Testis (tissue), 3 donors: Measurements from ENCODE around the gene GRAP. TPM values are rescaled to one million over a fixed set of nuclear protein-coding genes. Genes with fewer than 3 reads are reported as not detected.
A peak's percentile ranks its signal among the peaks of the same experiment; 100 is the strongest.
"Not testable (repeated sequence)": the region's sequence is repeated elsewhere in the genome, so short reads cannot be mapped to it uniquely, and the experiment has no call there.

ENCODE experiments used
- DNase-seq: peaks from one replicate; pipeline ENCODE4 v3.0.0-alpha.2; 2019
- H3K27ac ChIP-seq, 2 donors: fragments of 200-600 bp; sonication (generic); one replicate each; pipeline ENCODE4 v1.5.1; 2019
- H3K27me3 ChIP-seq: fragments of 200-600 bp; sonication (generic); one replicate; pipeline ENCODE4 v1.5.1; 2019
- H3K36me3 ChIP-seq: fragments of 200-600 bp; sonication (generic); one replicate; pipeline ENCODE4 v1.5.1; 2017; ENCODE audit warnings: low read depth; ENCODE audit errors: missing control alignments
- H3K4me1 ChIP-seq: fragments of 200-600 bp; sonication (generic); one replicate; pipeline ENCODE4 v1.5.1; 2019
- H3K4me3 ChIP-seq, 2 donors: fragments of 200-600 bp; sonication (generic); one replicate each; pipeline ENCODE4 v1.5.1; 2017 to 2019
- H3K9me3 ChIP-seq: fragments of 200-600 bp; sonication (generic); one replicate; pipeline ENCODE4 v1.5.1; 2017
- CTCF ChIP-seq, 3 experiments: fragments of 450-650 bp in 2 of 3; fragments of 200-600 bp in 1 of 3; sonication (generic) in 1 of 3; IDR thresholded peaks; one replicate each; pipeline ENCODE4 v1.5.1; 2016 to 2019; ENCODE audit warnings: antibody characterized with exemption in 3 of 3, mild to moderate bottlenecking in 2 of 3, moderate library complexity in 1 of 3
- POLR2A ChIP-seq: fragments of 450-650 bp; IDR thresholded peaks from one replicate; pipeline ENCODE4 v1.6.1; 2017; ENCODE audit warnings: antibody characterized with exemption, mild to moderate bottlenecking, moderate library complexity
- WGBS, 2 donors: methylation state at CpG; one replicate each; pipeline ENCODE4 v1.1.5; 2018; 5-methylcytosine and 5-hydroxymethylcytosine counted together
- intact Hi-C: fragments of 100-400 bp; cut with DNase I; formaldehyde crosslinking; loops from one replicate; pipeline ENCODE4 v1.15.1; 2023; ENCODE audit warnings: low total_unique reads
- polyA plus RNA-seq: library from polyadenylated mRNA; stranded (reverse); fragments of 350-450 nt; fragmentation: Illumina TruSeq; extraction: RNeasy Lipid Tissue Mini Kit (QIAGEN cat#74804); gene quantifications from one replicate; pipeline ENCODE4 v1.2.3, GENCODE V29; 2014; ENCODE audit warnings: low read depth, low replicate concordance; ENCODE audit not compliant: insufficient read depth
- total RNA-seq, 2 donors: library from RNA; depleted of rRNA; stranded (reverse); fragments of >200 nt; gene quantifications; one replicate each; pipeline ENCODE4 v1.2.3, GENCODE V29; 2016

Gene GRAP
- total and polyA plus RNA-seq, 3 donors from 2014 or later: 5.3 to 13.2 (median 7.2) TPM

- Histone ChIP-seq H3K27me3 (no peaks in the 10 kb centered on the region), H3K9me3 (no peaks in the 10 kb centered on the region), H3K36me3 (no peaks in the 10 kb centered on the region), H3K4me1 (no peaks in the 10 kb centered on the region), H3K4me3 (no peak overlapping the region), H3K27ac (no peak overlapping the region)
- WGBS, 2 donors: 73 to 82% methylated on average over 2 to 24 of the region's 24 CpGs
- DNase-seq: peak; percentile 69
- TF ChIP-seq CTCF (IDR thresholded peaks at IDR 0.05) (no peak), POLR2A (no peak)
- intact Hi-C loops: no loop called here
Measured at GRCh38 chr17:19021622-19022083, 25.1 kb downstream of the GRAP start.

GRCh38 chr17:19021011-19021621 is 25.6 kb downstream of the GRAP start:
- H3K9me3 ChIP-seq, intact Hi-C loops, H3K27me3 ChIP-seq, H3K36me3 ChIP-seq, H3K4me3 ChIP-seq, H3K4me1 ChIP-seq, H3K27ac ChIP-seq, DNase-seq: not testable (repeated sequence)
- WGBS, 2 donors: 95 to 96% methylated on average over 3 to 7 of the region's 7 CpGs

- Histone ChIP-seq H3K27me3 (no peaks in the 10 kb centered on the region), H3K36me3 (no peaks in the 10 kb centered on the region), H3K4me1 (no peaks in the 10 kb centered on the region), H3K9me3 (no peaks in the 10 kb centered on the region), H3K27ac (no peak overlapping the region), H3K4me3 (no peak overlapping the region)
- WGBS, 2 donors: 92 to 95% methylated on average over 3 of the region's 3 CpGs
- DNase-seq: no peak
- intact Hi-C loops: no loop called here
- TF ChIP-seq CTCF (IDR thresholded peaks at IDR 0.05) (no peak), POLR2A (no peak)
Measured at GRCh38 chr17:19020016-19020415, 26.7 kb downstream of the GRAP start.

- no peak for DNase-seq
- intact Hi-C loops: no loop called here
- 62 to 77% methylated on average over 21 to 27 of the region's 27 CpGs for WGBS, 2 donors
Measured at GRCh38 chr17:19019041-19019941, 27.5 kb downstream of the GRAP start.

More at GRCh38 chr17:19019041-19019941, 27.5 kb downstream of the GRAP start:
- Histone ChIP-seq H3K9me3 (no peaks in the 10 kb centered on the region), H3K4me1 (no peaks in the 10 kb centered on the region), H3K4me3 (no peak overlapping the region), H3K27me3 (no peaks in the 10 kb centered on the region), H3K27ac (no peak overlapping the region), H3K36me3 (no peaks in the 10 kb centered on the region)
- TF ChIP-seq POLR2A (no peak), CTCF (IDR thresholded peaks at IDR 0.05) (no peak)
